GM18870 (cell line): Measurements from ENCODE around the gene SLC41A3.
"Not testable (repeated sequence)": the region's sequence is repeated elsewhere in the genome, so short reads cannot be mapped to it uniquely, and the experiment has no call there.

Source experiments
- ATAC-seq: cut with Tn5 transposase; IDR thresholded peaks from one replicate; pipeline ENCODE4 v1.9.1; 2021; ENCODE audit warnings: moderate library complexity; ENCODE audit not compliant: unreplicated experiment

The SLC41A3 gene

DNA sequence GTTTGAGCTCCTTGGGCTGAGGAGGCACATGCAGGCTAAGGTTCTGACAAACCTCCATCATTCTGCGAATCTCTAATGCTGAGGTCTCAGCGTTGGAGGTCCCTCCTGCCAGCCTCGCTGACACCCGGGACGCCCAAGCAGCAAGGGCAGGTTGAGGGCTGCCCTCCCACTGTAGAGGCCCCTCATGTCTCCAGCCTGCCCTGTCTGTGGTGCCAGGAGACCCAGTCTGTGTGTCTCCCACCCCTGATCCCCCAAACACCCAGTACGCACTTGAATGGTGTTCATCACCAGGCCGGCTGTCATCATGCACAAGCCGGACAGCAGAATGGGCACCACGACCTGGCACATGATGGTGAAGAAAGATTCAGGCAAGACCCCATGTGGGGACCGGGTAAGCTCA is 27.8 kb downstream of the SLC41A3 start:
- ATAC-seq = no peak

DNA sequence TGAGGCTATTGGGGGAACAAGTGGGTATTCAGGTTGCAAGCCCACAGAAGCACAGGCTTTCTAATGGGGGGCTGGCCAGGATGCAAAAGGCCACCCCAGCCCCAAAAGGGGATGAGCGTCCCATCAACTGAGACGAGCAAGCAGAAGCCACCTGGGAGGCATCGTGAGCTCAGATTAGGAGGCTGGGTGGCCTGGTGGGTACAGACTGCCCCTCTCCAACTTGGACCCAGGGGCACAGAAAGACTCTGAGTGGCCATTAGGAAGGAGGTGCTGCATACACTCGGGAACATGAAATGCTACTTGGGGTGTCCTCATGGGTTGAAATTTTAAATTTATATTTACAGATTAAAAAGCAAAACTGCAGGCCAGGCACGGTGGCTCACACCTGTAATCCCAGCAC is 29.1 kb downstream of the SLC41A3 start:
- ATAC-seq = no peak

DNA sequence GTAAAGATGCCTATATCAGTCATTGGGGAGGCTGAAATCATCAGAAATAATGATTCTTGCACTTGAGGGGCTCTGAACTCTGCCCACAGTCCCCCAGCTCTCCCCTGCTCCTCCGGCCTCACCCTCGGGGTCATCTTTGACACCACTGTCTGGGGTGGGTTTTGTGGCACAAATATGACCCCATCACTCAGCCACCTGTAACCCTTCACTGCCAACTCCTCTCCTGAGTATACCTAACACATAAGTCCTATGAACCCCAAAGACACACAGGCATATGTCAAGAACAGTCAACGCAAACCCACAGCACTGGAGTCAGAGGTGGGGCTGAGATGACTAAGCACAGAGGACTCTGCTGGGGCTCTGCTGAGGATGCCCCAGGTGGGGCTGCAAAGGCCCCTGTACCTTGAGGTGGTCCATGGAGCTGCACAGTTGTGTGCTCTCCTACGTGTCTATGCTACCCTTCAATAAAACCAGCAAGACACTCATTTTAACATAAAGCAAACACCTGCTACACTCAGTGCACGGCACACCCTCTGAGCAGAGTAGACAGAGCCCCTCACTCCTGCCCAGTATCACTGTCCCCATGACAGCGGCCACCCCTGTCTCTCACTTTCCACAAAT is 29.9 kb downstream of the SLC41A3 start:
- no peak for ATAC-seq

DNA sequence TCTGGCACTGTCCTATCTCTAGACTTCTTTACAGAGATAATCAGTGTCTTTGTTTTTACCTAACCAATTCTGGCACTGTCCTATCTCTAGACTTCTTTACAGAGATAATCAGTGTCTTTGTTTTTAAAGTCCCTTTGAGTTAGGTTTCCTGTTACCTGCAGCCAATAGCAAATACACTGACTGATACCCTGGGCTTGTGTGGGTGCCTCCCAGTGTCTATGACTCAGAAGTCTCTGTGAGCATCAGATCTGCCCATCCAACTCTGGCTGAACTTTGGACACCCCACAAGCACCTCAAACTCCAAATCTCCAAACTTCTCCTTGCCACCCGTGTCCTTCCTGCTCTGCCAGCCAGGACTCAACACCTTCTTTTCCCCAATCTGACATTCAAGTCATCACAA is 30.4 kb downstream of the SLC41A3 start:
- ATAC-seq = no peak

DNA sequence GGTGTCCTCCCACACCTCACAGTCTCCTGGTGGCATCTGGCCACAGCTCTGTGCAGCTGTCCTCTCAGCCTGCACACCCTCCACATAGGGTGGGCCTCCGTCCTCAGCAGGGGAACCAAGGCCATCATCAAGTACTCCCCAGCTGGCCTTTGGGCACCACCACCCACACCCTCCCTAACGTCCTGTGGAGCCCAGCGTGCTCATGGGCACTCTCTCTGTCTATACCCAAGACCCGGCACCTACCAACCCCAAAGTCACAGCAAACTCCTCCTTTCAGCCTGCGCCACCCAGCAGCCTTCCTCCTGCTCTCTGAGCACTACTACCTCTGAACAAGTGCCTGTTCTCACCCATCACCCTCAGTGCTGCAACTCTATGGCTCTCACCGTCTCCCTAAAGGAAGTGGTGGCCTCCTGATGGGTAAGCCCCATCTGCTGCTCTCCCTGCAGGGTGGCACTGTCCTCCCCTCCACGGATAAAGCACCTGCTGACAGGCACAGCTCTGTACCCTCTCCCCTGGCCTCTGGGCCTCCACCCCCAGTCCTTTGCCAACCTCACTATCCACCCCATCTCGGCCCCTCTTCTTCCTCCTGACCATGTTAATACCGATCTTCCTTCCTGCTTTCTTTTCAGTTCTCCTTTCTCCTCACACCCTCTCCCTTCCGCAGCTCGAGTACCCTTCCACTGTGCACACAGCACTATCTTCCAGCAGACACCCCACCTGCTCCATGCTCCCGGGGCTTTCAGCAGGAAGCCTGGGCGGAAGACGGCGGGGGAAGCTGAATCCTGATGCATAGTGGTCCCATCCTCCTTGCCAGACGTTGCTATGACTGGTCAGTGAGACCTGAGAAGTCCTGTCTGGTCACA is 31.5 kb downstream of the SLC41A3 start:
- no peak for ATAC-seq

DNA sequence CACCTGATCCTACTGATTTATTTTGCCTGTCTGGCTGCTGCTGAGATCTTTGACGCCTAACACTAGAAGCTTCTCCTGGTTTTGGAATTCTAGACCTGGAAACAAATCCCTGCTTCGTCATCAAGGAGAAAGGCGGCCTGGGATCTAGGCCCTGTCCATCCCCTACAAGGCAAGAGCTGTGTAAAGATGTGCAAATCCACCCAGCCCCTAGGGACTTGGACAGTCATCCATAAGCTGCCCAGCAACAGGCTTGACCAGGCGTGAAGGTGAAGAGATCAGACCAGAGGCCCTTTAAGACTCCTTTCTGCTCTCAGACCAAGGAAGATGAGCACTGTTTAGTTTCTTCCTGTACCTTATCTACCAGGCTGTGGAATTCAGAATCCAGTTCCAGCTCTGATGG is 32.2 kb downstream of the SLC41A3 start:
- ATAC-seq = no peak

DNA sequence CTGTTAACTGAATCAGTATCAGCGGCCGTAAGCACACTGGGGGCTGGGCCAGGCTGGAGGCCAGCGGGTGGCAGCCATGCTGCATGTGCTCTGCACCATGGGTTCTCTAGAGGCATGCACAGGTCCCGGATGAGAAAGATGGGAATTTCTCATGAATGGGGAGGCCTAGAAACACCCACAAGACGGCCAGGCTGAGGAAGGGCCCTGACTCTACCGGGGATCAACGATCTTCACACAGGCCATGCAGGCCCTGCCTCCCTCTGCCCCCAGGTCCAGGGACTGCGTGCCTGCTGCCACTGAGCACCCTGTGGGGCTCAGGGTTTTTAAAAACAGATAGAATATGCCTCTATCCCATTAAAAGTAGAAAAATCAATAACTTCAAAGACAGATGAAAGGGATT is 32.7 kb downstream of the SLC41A3 start:
- ATAC-seq = no peak

DNA sequence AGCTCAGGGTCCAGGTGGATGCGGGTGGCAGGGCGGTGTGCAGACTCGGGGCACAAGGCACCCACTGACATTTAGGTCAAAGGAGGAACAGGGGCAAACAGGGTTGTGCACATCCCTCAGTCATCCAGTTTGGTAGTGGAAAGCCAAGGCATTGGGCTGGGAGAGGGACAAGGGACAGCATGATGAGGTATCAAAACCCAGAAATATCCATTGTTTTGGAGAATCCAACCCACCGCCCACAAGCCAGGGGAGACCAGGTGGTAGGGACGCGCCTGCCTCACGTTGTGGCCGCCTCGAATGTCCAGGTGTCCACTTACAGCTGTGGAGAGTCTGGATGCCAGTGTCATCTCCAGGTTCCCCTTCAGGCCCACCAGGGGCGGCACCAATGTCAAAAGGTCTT is 33.3 kb downstream of the SLC41A3 start:
- no peak for ATAC-seq

DNA sequence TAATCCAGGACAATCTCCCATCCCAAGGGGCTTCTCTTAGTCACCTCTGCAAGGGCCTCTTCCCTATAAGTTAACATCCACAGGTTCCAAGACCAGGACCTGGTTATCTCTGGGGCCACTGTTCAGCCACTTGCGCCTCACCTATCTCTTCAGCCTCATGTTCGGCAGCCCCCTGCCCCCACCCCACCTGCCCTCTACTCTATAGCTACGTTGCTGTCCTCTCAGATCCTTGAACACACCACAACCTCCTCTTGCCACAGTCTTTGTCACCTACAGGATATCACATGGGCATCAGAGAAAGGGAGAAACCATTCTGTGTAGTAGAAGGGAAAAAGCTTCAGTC is 33.9 kb downstream of the SLC41A3 start:
- ATAC-seq = no peak

DNA sequence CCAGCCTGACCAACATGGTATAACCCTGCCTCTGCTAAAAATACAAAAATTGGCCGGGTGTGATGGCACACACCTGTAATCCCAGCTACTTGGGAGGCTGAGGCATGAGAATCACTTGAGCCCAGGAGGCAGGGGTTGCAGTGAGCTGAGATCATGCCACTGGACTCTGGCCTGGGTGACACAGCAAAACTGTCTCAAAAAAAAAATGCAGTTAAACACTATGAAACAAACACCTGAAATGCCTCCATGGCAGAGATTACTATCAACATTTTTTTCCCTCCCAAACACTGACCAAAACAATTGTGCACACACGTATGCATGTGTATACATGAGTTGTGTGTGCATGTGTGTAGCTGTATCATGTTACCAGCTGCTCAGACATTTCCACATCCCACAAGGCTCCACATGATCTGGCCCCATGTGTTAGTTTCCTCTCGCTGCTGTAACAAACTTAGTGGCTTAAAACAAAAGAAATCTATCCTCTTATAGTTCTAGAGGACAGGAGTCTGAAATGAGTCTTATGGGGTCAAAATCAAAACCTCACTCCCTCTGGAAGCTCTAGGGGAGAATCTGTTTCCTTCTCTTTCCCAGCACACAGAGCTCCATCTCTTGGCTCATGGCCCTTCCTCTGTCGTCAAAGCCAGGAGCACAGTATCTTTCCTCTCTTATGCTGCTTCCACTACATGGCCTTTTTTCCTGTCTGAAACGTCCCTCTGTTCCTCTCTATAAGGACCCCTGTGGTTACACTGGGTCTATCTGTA is 34.5 kb downstream of the SLC41A3 start:
- no peak for ATAC-seq

DNA sequence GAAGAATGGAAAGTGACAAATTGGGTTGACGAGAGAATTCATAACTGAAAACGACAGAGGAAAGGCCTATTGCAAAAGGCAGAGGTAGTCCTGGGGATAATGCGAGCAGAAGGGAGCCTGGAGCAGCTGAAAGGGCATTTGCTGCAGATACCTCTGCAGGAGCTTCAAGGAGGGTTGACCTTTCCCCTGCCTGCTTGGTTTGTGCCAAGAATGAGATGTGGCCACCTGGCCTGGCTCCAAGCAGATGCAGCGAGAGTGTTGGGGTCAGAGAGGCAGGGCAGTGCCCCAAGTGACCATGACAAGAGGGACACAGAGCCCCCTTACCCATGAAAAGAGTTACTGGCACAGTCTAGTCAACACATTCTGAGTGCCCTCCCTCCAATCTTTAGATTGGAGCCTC is 43.5 kb downstream of the SLC41A3 start:
- no peak for ATAC-seq

DNA sequence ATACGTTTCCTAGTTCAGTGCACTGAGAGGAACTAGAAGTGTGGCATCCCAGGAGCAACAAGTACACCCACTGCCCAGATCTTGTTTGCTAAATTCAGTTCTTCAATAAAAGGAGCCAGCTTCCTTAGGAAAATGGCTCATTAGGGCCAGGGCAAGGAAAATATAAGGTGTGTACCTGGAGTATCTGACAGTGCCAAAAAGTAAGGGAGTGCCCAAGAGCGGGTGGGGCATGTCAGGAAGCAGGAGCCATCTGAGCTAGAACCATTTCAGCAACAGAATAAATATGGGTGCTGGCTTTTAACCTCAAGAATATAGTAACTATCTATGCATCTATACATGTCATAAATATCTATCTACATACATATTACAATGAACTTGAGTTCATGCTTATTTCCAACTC is 44.1 kb downstream of the SLC41A3 start:
- ATAC-seq = no peak

DNA sequence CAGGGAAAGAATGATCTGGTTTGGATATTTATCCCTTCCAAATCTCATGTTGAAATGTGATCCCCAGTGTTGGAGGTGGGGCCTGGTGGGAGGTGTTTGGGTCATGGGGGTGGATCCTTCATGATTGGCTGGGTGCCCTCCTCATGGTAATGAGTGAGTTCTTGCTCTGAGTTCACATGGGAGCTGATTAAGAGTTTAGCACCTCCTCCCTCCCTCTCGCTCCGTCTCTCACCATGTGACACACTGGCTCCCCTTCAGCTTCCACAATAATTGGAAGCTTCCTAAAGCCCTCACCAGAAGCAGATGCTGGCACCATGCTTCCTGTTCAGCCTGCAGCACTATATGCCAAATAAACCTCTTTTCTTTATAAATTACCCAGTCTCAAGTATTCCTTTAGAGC is 45.1 kb downstream of the SLC41A3 start:
- ATAC-seq = not testable (repeated sequence)

DNA sequence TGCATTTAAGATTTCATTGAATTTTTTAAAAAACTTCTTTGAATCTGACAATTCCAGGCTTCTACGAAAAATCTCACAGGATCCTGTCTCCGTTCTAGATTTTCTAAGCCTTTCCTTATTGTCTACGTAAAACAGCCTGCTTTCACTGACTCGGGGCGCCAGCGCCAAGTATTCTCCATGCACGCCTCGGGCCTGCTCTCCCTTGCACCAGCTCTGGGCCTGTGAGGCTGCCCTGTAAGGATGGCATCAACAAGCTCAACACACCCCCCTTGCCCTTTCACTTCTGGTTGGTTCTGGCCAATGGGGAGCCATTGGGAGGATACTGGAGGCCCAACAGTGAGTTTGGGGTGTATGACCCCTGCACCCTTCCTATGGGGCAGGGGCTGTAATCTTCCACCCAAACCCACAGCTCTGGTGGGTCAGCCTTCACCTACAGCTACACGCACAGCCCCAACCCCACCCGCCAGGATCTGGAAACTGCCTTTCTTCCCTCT is 47.8 kb downstream of the SLC41A3 start:
- no peak for ATAC-seq

DNA sequence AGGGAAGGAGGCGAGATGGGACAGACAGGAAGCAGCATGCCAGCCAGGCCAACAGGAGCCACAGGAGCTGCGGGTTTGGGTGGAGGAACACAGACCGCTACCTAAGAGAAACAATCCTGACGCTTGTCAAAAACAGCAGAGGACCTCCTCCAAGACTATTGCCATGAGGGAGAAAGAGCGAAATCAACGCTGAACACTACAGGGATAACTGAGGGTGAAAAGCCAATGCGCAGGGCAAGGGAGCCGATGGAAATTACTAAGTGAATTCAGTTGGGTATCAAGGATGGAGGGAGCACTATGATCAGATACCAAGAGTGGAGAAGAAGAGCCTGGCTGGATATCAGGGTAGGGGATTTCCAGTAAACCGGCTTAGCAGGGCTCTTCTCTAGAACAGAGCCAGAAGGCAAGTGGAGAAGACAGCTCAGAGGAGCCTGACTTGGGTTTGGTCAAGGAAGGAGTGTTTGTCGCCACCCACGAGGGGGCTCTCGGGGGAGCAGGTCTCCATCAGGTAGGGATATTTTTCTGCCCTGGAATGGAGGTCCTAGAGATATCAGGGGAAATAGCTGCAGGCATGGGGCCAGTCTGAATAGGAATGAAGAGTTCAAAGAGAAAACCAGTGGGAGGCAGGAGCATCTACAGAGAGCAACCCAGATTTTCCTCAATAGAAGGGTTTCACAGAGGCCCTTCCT is 48.4 kb downstream of the SLC41A3 start:
- ATAC-seq = no peak

DNA sequence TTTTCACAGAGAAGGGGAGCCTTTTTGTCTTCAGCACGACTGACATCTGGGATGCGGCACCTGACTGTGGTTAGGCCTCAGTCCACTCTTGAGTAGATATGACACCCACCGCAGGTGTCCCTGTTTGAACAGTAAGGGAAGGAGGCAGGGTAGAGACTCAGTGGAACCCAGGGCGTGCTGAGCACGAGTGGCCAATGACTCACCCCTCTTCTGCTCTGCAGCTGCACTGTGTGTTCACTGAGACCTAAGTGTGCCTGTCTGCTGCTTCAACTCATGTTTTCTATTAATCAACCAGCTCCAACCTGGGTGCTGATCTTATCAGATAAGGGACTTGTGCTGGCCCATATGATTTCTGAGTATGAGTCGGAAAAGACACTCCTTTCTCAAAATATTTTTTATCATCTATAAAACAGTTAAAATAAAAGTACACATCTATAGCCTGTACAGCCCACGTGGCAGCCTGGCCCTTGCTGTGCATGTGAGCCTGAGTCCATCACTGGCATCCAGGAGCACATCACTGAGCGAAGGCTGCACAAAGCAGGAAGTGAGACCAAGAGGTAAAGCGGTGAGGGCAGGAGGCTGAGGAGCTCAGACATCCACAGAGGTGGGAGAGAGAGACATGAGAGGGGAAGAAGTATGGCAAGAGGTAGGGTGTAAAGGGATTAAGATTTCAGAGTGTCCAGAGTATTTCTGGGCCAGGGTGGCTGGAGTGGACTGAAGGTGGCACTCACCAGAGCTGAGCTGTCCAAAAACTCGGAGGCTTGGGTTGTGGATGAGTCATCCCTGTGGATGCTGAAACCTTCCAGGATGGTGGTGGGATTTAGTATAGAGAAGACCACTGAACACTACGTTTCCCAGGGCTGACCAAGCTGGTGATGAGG is 49.2 kb downstream of the SLC41A3 start:
- no peak for ATAC-seq

DNA sequence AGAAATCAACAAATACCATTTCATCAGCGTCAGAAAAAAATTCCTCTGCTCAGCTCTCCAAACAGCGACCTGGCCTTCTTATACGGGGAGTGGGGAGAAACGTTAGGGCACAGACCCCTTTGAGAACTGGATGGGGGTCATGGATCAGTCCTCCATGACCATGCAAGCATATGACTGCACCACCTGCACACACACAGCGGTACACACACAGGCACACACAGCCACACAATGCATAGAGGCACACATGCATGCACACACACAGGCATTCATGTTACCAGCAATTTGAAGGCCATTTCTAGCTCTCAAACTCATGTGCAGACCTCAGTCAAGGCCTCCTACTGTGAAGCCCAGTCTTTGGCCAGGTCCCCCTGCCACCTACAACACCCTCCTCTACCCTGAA is 50.2 kb downstream of the SLC41A3 start:
- no peak for ATAC-seq

DNA sequence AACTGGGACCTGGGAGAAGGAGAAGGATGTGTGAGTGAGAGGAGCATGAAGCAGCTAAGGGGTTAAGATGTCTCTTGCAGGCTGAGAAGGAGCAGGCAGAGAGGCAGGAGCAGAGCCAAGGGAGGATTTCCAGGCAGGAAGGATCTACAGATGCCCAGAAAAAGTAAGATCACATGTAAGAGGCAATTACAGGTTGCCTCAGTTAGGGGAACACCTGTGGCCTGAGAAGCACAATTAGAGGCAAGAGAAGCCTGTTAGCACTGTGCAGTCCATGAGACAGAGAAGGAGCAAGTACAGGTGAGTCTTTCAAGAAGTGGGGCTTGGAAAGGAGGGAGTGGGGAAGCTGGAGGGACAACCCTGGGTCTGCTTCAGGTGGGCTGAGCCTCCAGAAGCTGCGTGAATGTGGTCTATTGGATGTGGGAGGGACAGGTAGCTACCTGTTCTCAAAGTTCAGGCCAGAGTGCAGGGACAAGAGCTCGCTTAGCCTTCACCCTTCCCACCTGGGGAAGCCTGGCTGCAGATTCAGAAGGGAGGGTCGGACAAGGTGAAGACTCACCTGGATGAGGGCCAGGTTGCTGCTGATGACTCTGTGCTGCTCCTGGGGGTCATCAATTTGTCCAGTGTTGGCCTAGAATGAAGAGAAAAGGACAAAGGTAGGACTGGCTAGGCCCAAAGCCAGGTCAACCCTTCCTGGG is 50.7 kb downstream of the SLC41A3 start:
- ATAC-seq = no peak

DNA sequence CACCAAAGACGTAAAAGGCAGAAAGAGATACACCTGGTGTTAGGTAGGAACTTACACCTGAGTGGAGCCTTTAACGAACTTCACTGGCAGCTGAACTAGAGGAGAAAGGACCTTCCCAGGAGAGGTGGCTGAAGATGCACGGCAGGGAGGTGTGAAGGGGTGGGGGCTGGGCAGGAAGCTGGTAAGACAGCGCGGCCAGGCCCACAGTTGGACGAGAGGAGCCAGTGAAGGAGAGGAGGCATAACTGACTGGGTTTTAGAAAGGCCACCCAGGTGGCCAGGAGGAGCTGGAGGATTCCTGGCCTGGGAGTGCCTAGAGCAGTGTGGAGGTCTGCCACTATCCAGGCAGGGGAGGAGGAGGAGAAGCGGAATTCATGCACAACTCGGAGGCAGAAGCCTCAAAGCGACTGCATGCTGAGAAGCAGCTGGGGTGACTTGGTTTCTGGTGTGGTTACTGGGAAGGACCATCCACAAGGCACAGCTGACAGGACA is 51.9 kb downstream of the SLC41A3 start:
- ATAC-seq = no peak

DNA sequence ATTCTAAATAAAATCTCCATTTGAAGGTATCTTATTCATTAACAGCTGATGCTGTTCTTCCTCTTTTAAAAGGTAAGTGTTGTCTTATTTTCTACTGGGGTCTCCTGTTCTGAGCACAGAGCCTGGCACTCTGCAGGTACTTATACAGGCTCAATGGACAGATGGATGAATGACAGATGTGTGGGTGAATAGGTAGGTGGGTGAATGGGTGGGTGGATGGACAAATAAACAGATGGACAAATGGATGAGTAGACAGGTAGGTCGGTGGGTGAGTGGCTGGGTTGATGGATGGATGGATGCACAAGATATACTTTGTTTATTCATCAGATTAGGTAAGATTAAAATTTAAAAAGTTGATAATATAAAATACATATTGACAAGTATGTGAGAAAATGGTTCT is 53.5 kb downstream of the SLC41A3 start:
- ATAC-seq = no peak
